ENCODE data around the gene SPART. TPM values are rescaled to one million over a fixed set of nuclear protein-coding genes. Genes with fewer than 3 reads are reported as not detected.

The SPART gene
- polyA plus RNA-seq, 1 donor from 2014 or later: 52.4 TPM

Small RNA genes lying within 50 kb of the gene (small RNA-seq; reads per million reads assigned to genes)
- gene RNU6-71P: 0 reads per million in 3 experiments

Other genes starting within 250 kb of the SPART start
- 118 and 124 TPM in 2 replicates for gene DCLK1, start 215.0 kb downstream of the SPART start, polyA plus RNA-seq
- gene SOHLH2, start 131.8 kb downstream of the SPART start, polyA plus RNA-seq: 4.5 and 4.7 TPM in 2 replicates
- gene CCDC169, start 48.6 kb downstream of the SPART start, polyA plus RNA-seq: 3.8 and 6.9 TPM in 2 replicates
- 13.8 and 19.3 TPM in 2 replicates for gene CCNA1, start 86.1 kb upstream of the SPART start, polyA plus RNA-seq

All from neural cell (in vitro differentiated cells).